Measurements from ENCODE around the gene TRAPPC4. TPM values are rescaled to one million over a fixed set of nuclear protein-coding genes. Genes with fewer than 3 reads are reported as not detected.

Gene TRAPPC4
- total RNA-seq, 1 donor from 2014 or later: 141 TPM

DNA sequence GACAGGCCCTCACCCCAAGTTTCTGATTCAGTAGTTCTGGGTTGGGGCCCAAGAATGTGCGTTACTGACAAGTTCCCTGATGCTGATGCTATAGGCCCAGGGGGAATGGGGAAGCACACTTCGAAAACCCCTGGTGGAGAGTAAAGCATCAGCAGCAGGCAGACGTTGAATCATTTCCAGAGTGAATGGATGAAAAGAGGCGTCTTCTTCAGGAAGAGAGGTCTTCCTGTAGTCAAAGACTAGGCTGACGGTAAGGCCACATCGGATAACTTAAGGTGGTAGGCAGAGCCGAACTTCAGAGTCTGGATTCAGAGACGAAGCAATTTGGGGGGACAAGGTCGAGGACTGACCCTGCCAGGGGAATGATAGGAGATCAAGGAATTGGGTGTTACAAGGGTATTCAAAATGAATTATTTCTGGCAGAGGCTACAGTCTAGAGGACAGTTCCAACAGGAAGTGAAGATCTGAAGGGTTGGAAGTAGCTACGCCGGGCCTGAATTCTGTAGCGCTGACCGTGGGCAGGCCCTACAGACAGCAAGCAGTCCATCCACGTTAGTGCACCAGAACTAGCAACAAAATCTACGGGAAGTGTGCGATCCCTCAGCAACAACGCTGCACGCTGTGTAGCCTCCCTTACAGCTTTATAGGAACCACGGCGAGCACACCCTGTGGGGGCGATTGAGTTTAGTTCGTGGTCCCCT lies 21.5 kb upstream of the TRAPPC4 start:
- H3K4me3 Mint-ChIP-seq: peak overlapping the region; percentile 96
- H3K27me3 Mint-ChIP-seq (ENCODE audit: insufficient read depth): no peaks in the 10 kb centered on the region
- peaks cover 27% of the 10 kb centered on the region for H3K4me1 Mint-ChIP-seq (ENCODE audit: low read depth)
- peak; percentile 30 for DNase-seq (ENCODE audit: low spot score)
- peaks cover 18% of the 10 kb centered on the region for H3K36me3 Mint-ChIP-seq (ENCODE audit: low read depth)
- peak overlapping the region; percentile 97 for H3K27ac Mint-ChIP-seq
- no peaks in the 10 kb centered on the region for H3K9me3 Mint-ChIP-seq
- intact Hi-C loops (cut with micrococcal nuclease): loop anchor here (1.0 to 5.0 kb wide), 6 partner anchors 60 to 210 kb away; partner anchors contain the start of genes CBL, HINFP, HYOU1 and VPS11

DNA sequence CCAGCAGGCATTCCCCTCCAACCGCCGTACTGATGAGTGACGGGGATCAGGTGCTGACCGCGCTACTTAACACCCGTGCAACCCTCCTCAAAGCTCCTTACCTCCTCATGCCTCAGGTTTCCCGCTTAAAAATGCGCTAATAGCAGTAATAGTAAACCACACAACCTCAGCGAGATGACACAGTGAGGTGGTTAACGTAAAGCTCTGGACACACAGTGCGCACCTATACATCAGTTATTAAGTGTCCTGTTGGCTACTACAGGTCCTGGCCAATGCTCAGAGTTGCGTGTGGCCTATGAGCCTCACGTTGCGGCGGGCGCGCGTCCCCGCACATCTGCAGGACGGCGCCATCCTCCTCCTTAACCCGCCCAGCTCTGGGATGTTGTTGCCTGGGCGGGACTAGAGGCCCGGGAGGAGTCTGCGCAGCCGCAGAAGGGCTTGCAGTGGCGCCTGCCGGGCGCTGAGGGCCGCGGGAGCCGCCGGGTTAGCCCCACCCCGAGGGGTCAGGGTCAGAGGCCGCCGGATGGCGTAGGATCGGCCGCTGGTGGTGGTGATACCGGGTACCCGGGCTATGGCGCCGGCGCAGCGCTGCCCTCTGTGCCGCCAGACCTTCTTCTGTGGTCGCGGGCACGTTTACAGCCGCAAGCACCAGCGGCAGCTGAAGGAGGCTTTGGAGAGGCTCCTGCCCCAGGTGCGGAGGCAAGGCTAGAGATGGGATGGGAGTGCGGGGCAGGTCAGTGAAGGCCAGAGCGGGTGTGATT lies 20.8 kb upstream of the TRAPPC4 start, which contains the start of gene CENATAC:
CENATAC (plus strand) TSS at position 512 of the 761 bp plus-strand sequence; CDS start at position 572, 60 bp downstream.
- H3K4me1 Mint-ChIP-seq (ENCODE audit: low read depth): peaks cover 27% of the 10 kb centered on the region
- no peaks in the 10 kb centered on the region for H3K9me3 Mint-ChIP-seq
- H3K27me3 Mint-ChIP-seq (ENCODE audit: insufficient read depth): no peaks in the 10 kb centered on the region
- peak within 1 kb of the TSS; percentile 96 for H3K4me3 Mint-ChIP-seq
- peak within 1 kb of the TSS; percentile 97 for H3K27ac Mint-ChIP-seq
- intact Hi-C loops (cut with micrococcal nuclease): loop anchor here (1.0 to 5.0 kb wide), 12 partner anchors 20 to 432 kb away; partner anchors contain the start of genes C2CD2L, CBL, HINFP and HYOU1
- peaks cover 18% of the 10 kb centered on the region for H3K36me3 Mint-ChIP-seq (ENCODE audit: low read depth)
- peak; percentile 96 for DNase-seq (ENCODE audit: low spot score)

DNA sequence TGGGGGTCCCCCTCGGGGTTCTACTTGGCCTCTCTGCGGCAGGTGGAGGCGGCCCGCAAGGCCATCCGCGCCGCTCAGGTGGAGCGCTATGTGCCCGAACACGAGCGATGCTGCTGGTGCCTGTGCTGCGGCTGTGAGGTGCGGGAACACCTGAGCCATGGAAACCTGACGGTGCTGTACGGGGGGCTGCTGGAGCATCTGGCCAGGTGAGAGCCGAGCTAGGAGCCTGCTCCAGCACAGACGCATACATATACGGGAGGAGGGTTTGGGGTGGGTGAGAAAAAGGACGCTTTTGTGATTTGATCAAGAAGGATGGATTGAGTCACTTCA lies 20.2 kb upstream of the TRAPPC4 start:
- H3K27me3 Mint-ChIP-seq (ENCODE audit: insufficient read depth): no peaks in the 10 kb centered on the region
- H3K9me3 Mint-ChIP-seq: no peaks in the 10 kb centered on the region
- H3K4me1 Mint-ChIP-seq (ENCODE audit: low read depth): peaks cover 27% of the 10 kb centered on the region
- intact Hi-C loops (cut with micrococcal nuclease): loop anchor here (1.0 to 5.0 kb wide), 8 partner anchors 20 to 432 kb away; partner anchors contain the start of genes C2CD2L, CBL, RPS25 and SLC37A4
- DNase-seq (ENCODE audit: low spot score): no peak
- peak overlapping the region; percentile 97 for H3K27ac Mint-ChIP-seq
- H3K36me3 Mint-ChIP-seq (ENCODE audit: low read depth): peaks cover 18% of the 10 kb centered on the region
- peak overlapping the region; percentile 96 for H3K4me3 Mint-ChIP-seq

DNA sequence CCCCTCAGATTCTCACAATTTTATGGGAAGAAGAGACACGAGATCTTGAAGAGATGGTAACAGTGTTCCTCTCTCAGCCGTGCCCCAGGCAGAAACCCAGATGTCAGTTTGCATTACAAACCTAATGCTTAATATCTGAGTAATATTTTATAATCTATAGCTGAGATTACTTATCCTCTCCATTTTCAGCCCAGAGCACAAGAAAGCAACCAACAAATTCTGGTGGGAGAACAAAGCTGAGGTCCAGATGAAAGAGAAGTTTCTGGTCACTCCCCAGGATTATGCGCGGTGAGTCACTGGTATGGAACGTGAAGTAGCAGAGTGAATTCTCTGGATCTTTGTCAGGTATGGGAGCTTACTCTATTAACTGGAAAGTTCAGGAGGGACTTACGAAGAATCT lies 19.7 kb upstream of the TRAPPC4 start:
- peaks cover 16% of the 10 kb centered on the region for H3K36me3 Mint-ChIP-seq (ENCODE audit: low read depth)
- H3K27ac Mint-ChIP-seq: peak overlapping the region; percentile 97
- intact Hi-C loops (cut with micrococcal nuclease): loop anchor here (1.0 to 5.0 kb wide), 8 partner anchors 19 to 433 kb away; partner anchors contain the start of genes C2CD2L, CBL, RPS25 and SLC37A4
- peaks cover 27% of the 10 kb centered on the region for H3K4me1 Mint-ChIP-seq (ENCODE audit: low read depth)
- H3K9me3 Mint-ChIP-seq: no peaks in the 10 kb centered on the region
- no peak for DNase-seq (ENCODE audit: low spot score)
- H3K27me3 Mint-ChIP-seq (ENCODE audit: insufficient read depth): no peaks in the 10 kb centered on the region
- peak overlapping the region; percentile 96 for H3K4me3 Mint-ChIP-seq

DNA sequence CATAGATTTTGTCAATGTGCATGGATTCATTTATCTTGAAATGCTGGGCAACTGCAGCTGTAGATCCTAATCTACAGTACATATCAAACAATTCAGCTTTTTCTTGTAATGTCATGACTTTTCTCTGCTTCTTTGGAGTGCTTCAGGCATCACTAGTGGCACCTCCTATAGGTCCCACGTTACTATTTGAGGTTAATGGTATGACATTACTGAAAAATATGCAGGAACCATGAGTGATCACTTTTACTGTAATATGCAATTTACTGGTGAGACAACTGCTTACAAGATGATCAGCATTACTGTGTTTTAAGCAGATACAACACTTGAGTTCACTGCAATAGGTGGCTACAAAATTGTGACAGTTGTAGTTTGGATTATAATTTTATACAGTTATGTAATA lies 17.7 kb upstream of the TRAPPC4 start:
- H3K36me3 Mint-ChIP-seq (ENCODE audit: low read depth): peaks cover 22% of the 10 kb centered on the region
- H3K27me3 Mint-ChIP-seq (ENCODE audit: insufficient read depth): no peaks in the 10 kb centered on the region
- intact Hi-C loops (cut with micrococcal nuclease): no loop called here
- H3K4me3 Mint-ChIP-seq: peak overlapping the region; percentile 8
- H3K4me1 Mint-ChIP-seq (ENCODE audit: low read depth): peaks cover 26% of the 10 kb centered on the region
- no peak overlapping the region for H3K27ac Mint-ChIP-seq
- no peaks in the 10 kb centered on the region for H3K9me3 Mint-ChIP-seq
- no peak for DNase-seq (ENCODE audit: low spot score)

DNA sequence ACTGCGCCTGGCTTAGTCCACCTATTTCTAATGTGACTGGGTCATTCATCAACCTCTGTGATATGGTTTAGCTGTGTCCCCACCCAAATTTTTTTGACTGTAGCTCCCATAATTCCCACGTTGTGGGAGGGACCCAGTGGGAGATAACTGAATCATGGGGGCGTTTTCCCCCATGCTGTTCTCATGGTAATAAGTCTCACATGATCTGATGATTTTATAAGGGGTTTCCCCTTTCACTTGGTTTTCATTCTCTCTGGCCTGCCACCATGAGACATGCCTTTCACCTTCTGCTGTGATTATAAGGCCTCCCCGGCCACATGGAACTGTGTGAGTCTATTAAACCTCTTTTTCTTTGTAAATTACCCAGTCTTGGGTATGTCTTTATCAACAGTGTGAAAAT lies 11.9 kb upstream of the TRAPPC4 start:
- DNase-seq (ENCODE audit: low spot score): no peak
- Mint-ChIP-seq H3K9me3 (no peaks in the 10 kb centered on the region), H3K36me3 (ENCODE audit: low read depth) (peaks cover 32% of the 10 kb centered on the region)

DNA sequence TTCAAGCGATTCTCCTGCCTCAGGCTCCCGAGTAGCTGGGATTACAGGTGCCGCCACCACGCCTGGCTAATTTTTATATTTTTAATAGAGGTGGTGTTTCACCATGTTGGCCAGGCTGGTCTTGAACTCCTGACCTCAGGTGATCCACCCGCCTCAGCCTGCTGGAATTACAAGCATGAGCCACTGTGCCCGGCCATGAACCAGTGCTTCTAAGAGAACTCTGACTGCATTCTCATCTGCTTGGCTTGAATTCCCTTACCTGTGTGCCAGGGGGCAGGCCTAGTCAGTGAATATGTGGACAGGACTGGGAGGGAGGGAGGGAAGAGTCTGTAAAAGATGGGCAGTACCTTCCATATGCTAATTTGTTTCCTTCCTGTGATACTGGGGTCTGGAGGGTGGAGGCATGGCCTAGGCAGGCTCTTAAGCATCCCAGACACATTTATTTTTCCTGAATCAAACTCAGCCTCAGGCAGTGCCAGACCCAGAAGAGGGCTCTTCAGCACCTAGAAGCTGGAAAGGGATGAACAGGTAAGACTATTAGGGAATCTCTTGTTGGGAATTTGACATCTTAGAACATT lies 7.0 kb upstream of the TRAPPC4 start:
- Mint-ChIP-seq H3K9me3 (no peaks in the 10 kb centered on the region), H3K4me1 (ENCODE audit: low read depth) (peaks cover 25% of the 10 kb centered on the region), H3K27ac (no peak overlapping the region), H3K27me3 (ENCODE audit: insufficient read depth) (no peaks in the 10 kb centered on the region), H3K36me3 (ENCODE audit: low read depth) (peaks cover 54% of the 10 kb centered on the region), H3K4me3 (no peak overlapping the region)
- DNase-seq (ENCODE audit: low spot score): no peak
- intact Hi-C loops (cut with micrococcal nuclease): no loop called here

More for the DNA sequence above, 11.9 kb upstream of the TRAPPC4 start:
- H3K4me3 Mint-ChIP-seq: no peak overlapping the region
- intact Hi-C loops (cut with micrococcal nuclease): no loop called here
- peaks cover 5% of the 10 kb centered on the region for H3K4me1 Mint-ChIP-seq (ENCODE audit: low read depth)
- no peaks in the 10 kb centered on the region for H3K27me3 Mint-ChIP-seq (ENCODE audit: insufficient read depth)
- H3K27ac Mint-ChIP-seq: no peak overlapping the region

DNA sequence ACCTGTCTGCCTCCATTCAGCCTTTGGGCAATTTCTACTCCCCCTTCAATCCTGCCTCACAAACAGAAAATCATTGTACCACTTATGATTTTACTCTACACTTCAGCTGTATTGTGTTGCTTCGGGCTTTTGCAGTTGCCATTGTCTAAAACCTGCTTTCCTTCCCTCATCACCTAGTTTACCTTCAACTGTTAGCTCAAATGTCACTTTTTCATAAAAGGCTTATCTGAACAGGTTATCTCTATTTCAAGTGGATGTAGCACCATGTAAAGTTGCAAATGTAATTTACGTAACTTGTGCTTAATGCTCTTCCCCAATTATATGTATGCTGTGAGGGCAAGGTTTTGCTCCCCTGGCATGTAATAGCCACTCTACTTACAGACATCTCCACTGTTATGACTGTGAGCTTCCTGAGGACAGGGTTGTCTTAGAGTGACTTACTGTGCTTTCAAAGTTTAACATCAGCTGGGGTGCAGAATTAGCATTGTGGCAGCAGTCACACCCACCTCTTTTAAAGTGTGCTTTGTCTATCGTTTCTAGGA lies 5.9 kb upstream of the TRAPPC4 start:
- peaks cover 57% of the 10 kb centered on the region for H3K36me3 Mint-ChIP-seq (ENCODE audit: low read depth)
- H3K4me3 Mint-ChIP-seq: no peak overlapping the region
- H3K9me3 Mint-ChIP-seq: no peaks in the 10 kb centered on the region
- no peaks in the 10 kb centered on the region for H3K27me3 Mint-ChIP-seq (ENCODE audit: insufficient read depth)
- intact Hi-C loops (cut with micrococcal nuclease): no loop called here
- peaks cover 25% of the 10 kb centered on the region for H3K4me1 Mint-ChIP-seq (ENCODE audit: low read depth)
- DNase-seq (ENCODE audit: low spot score): no peak
- H3K27ac Mint-ChIP-seq: peak overlapping the region; percentile 37

DNA sequence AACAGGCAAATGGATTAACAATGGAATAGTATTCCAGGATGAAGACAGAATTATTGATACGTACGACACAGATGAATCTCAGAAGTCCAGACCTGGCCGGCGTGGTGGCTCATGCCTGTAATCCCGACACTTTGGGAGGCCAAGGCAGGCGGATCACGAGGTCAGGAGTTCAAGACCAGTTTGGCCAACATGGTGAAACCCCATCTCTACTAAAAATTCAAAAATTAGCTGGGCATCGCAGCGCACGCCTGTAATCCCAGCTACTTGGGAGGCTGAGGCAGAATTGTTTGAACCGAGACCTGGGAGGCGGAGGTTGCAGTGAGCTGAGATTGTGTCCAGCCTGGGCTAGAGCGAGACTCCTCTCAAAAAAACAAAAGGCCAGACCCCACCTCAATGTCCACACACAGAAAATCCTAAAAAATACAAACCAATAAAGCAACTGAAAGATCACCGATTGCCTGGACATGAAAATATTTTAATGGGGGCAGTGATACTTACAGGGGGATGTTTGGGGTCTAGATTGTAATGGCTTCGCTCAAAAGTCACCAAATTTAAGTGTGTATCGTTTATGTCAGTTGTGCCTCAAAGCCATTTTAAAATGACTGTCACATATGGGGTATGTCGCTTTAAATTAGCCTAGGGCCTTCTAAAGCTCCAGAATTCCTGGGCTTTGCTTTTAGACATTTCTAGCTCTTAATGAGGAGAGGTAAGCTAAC lies 4.2 kb upstream of the TRAPPC4 start:
- no peaks in the 10 kb centered on the region for H3K9me3 Mint-ChIP-seq
- no peak for DNase-seq (ENCODE audit: low spot score)
- intact Hi-C loops (cut with micrococcal nuclease): no loop called here
- H3K4me1 Mint-ChIP-seq (ENCODE audit: low read depth): peaks cover 25% of the 10 kb centered on the region
- no peak overlapping the region for H3K27ac Mint-ChIP-seq
- H3K27me3 Mint-ChIP-seq (ENCODE audit: insufficient read depth): no peaks in the 10 kb centered on the region
- peak overlapping the region; percentile 22 for H3K4me3 Mint-ChIP-seq
- H3K36me3 Mint-ChIP-seq (ENCODE audit: low read depth): peaks cover 63% of the 10 kb centered on the region

DNA sequence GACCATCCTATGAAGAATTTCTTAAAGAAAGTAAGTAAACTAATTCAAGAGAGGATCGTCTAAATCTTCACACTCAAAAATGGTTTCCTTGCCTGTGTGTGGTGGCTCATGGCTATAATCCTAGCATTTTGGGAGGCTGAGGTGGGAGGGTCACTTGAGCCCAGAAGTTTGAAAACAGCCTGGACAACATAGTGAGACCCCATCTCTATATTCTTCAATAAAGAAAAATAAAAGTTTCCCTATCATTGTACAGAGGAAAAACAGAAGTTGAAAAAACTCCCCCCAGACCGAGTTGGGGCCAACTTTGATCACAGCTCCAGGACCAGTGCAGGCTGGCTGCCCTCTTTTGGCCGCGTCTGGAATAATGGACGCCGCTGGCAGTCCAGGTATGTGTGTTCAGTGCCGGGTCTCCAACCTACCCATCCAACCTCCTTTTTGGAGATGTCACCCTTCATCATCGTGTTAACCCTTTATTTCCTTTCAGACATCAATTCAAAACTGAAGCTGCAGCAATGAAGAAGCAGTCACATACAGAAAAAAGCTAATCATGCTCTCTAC lies 3.4 kb upstream of the TRAPPC4 start:
- Mint-ChIP-seq H3K27ac (peak overlapping the region; percentile 9), H3K9me3 (no peaks in the 10 kb centered on the region), H3K27me3 (ENCODE audit: insufficient read depth) (no peaks in the 10 kb centered on the region), H3K36me3 (ENCODE audit: low read depth) (peaks cover 66% of the 10 kb centered on the region), H3K4me1 (ENCODE audit: low read depth) (peaks cover 31% of the 10 kb centered on the region), H3K4me3 (peak overlapping the region; percentile 27)
- DNase-seq (ENCODE audit: low spot score): no peak
- intact Hi-C loops (cut with micrococcal nuclease): loop anchor here (5.0 kb wide), 1 partner anchor 192 kb away; the partner anchor contains the start of gene CBL

DNA sequence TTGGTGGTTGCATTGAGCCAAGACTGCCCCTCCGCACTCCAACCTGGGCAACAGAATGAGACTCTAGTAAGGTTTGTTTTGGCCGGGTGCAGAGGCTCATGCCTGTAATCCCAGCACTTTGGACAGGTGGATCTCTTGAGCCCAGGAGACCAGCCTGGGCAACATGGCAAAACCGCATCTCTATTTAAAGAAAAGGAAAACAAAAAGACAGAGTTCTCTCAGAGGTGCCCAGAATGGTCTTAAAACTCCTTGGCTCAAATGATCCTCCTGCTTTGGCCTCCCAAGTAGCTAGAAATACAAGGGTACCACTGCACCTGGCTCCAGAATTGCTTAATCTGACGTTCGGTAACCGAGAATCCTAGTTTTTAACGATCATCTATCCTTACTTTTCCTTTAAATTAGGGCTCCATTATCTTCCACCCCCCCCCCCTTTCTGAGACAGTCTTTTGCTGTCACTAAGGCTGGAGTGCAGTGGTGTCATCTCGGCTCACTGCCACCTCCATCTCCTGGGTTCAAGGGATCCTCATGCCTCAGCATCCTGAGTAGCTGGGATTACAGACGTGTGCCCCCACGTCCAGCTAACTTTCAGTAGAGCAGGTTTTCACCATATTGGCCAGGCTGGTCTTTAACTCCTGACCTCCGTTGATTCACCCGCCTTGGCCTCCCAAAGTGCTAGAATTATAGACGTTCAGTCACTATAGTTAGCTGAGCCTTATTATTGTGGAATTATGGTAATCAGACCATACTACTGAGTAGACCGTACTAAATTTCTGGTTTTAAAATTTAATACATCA lies 2.2 kb upstream of the TRAPPC4 start:
- Mint-ChIP-seq H3K36me3 (ENCODE audit: low read depth) (peaks cover 62% of the 10 kb centered on the region), H3K4me1 (ENCODE audit: low read depth) (peaks cover 37% of the 10 kb centered on the region), H3K4me3 (peak overlapping the region; percentile 99), H3K27ac (no peak overlapping the region), H3K9me3 (no peaks in the 10 kb centered on the region), H3K27me3 (ENCODE audit: insufficient read depth) (no peaks in the 10 kb centered on the region)
- intact Hi-C loops (cut with micrococcal nuclease): loop anchor here (5.0 kb wide), 1 partner anchor 191 kb away; the partner anchor contains the start of gene CBL
- no peak for DNase-seq (ENCODE audit: low spot score)

All from activated T-helper 1 cell treated with anti-CD3 and anti-CD28 coated beads, Interleukin-12 subunit alpha, Interleukin-12 subunit beta, Interleukin-2, Interleukin-4 antibody, amounts not matched to agents 30 ng/mL and 10 ng/mL and 1 ng/mL, durations not matched to agents 14 hours and 24 hours and 36 hours (primary cell).